Neutrophil (primary cell): ENCODE measurements around the gene MCTP2.

Experiments
- H3K27ac ChIP-seq: fragments of 200-600 bp; sonication (generic); 2 replicates; pipeline ENCODE4 v1.5.1; 2016; ENCODE audit warnings: mild to moderate bottlenecking, moderate library complexity
- H3K27me3 ChIP-seq: fragments of 200-600 bp; sonication (generic); 2 replicates; pipeline ENCODE4 v1.6.0; 2016; ENCODE audit warnings: mild to moderate bottlenecking
- H3K36me3 ChIP-seq: fragments of 200-600 bp; sonication (generic); 2 replicates; pipeline ENCODE4 v1.5.1; 2017
- H3K4me1 ChIP-seq, 2 experiments: fragments of 200-600 bp in 1 of 2; sonication (generic) in 1 of 2; 1 replicate in 1 of 2; 2 replicates in 1 of 2; pipeline versions ENCODE4 v1.5.1 to v1.6.1; 2013 to 2016; ENCODE audit warnings: low read depth in 1 of 2, low read length in 1 of 2, mild to moderate bottlenecking in 1 of 2, moderate library complexity in 1 of 2; ENCODE audit not compliant: control insufficient read depth in 1 of 2, insufficient read depth in 1 of 2
- H3K4me3 ChIP-seq, 2 experiments: fragments of 200-600 bp in 1 of 2; sonication (generic) in 1 of 2; 1 replicate in 1 of 2; 2 replicates in 1 of 2; pipeline ENCODE4 v1.5.1; 2013 to 2016; ENCODE audit warnings: low read depth in 1 of 2, low read length in 1 of 2, mild to moderate bottlenecking in 1 of 2, moderate library complexity in 1 of 2
- H3K9me3 ChIP-seq: fragments of 200-600 bp; sonication (generic); 2 replicates; pipeline ENCODE4 v1.5.1; 2016
- CTCF ChIP-seq: fragments of 200-600 bp; sonication (generic); IDR thresholded peaks from 2 replicates; pipeline ENCODE4 v1.5.1; 2016; ENCODE audit warnings: antibody characterized with exemption

MCTP2 gene

GRCh38 chr15:94297558-94297957, 66.2 kb downstream of the MCTP2 start:
- peaks cover 68 to 71% of the 10 kb centered on the region in 2 experiments for H3K4me1 ChIP-seq
- H3K27ac ChIP-seq, result peak overlapping the region; percentile 76
- H3K36me3 ChIP-seq, result peaks cover 26% of the 10 kb centered on the region

GRCh38 chr15:94298364-94298763, 67.0 kb downstream of the MCTP2 start:
- H3K4me3 ChIP-seq, result no peak overlapping the region
- peaks cover 32% of the 10 kb centered on the region for H3K36me3 ChIP-seq
- H3K9me3 ChIP-seq, result no peaks in the 10 kb centered on the region
- no peaks in the 10 kb centered on the region for H3K27me3 ChIP-seq
- H3K4me1 ChIP-seq, result peaks cover 68% of the 10 kb centered on the region in 2 experiments
- TF ChIP-seq CTCF, result no peak
- H3K27ac ChIP-seq, result peak overlapping the region; percentile 76

More at GRCh38 chr15:94297558-94297957, 66.2 kb downstream of the MCTP2 start:
- H3K27me3 ChIP-seq, result no peaks in the 10 kb centered on the region
- no peak for TF ChIP-seq CTCF
- peak overlapping the region; percentile 3 to 37 for H3K4me3 ChIP-seq
- H3K9me3 ChIP-seq, result no peaks in the 10 kb centered on the region

GRCh38 chr15:94300612-94301011, 69.3 kb downstream of the MCTP2 start:
- H3K27ac ChIP-seq, result peak overlapping the region; percentile 38
- H3K4me1 ChIP-seq, result peaks cover 45 to 46% of the 10 kb centered on the region in 2 experiments
- H3K9me3 ChIP-seq, result no peaks in the 10 kb centered on the region
- no peaks in the 10 kb centered on the region for H3K27me3 ChIP-seq
- H3K4me3 ChIP-seq, result no peak overlapping the region
- no peak for TF ChIP-seq CTCF
- H3K36me3 ChIP-seq, result peaks cover 54% of the 10 kb centered on the region

- H3K36me3 ChIP-seq, result peaks cover 83% of the 10 kb centered on the region
Measured at GRCh38 chr15:94305133-94305532, 73.8 kb downstream of the MCTP2 start.

GRCh38 chr15:94306700-94307650, 75.6 kb downstream of the MCTP2 start:
- no peak overlapping the region for H3K4me3 ChIP-seq
- H3K9me3 ChIP-seq, result no peaks in the 10 kb centered on the region
- H3K4me1 ChIP-seq, result peaks cover 7 to 20% of the 10 kb centered on the region in 2 experiments
- peaks cover 79% of the 10 kb centered on the region for H3K36me3 ChIP-seq
- no peak for TF ChIP-seq CTCF
- H3K27ac ChIP-seq, result peak overlapping the region; percentile 51
- no peaks in the 10 kb centered on the region for H3K27me3 ChIP-seq

More at GRCh38 chr15:94305133-94305532, 73.8 kb downstream of the MCTP2 start:
- H3K4me1 ChIP-seq, result peaks cover 11 to 22% of the 10 kb centered on the region in 2 experiments
- H3K27me3 ChIP-seq, result no peaks in the 10 kb centered on the region
- no peaks in the 10 kb centered on the region for H3K9me3 ChIP-seq
- no peak overlapping the region for H3K4me3 ChIP-seq
- TF ChIP-seq CTCF, result no peak
- no peak overlapping the region for H3K27ac ChIP-seq
